Measurements from ENCODE around the gene ZNF662. TPM values are rescaled to one million over a fixed set of nuclear protein-coding genes. Genes with fewer than 3 reads are reported as not detected.

ZNF662 gene
- total RNA-seq, 1 donor from 2014 or later = 0.42 TPM

DNA sequence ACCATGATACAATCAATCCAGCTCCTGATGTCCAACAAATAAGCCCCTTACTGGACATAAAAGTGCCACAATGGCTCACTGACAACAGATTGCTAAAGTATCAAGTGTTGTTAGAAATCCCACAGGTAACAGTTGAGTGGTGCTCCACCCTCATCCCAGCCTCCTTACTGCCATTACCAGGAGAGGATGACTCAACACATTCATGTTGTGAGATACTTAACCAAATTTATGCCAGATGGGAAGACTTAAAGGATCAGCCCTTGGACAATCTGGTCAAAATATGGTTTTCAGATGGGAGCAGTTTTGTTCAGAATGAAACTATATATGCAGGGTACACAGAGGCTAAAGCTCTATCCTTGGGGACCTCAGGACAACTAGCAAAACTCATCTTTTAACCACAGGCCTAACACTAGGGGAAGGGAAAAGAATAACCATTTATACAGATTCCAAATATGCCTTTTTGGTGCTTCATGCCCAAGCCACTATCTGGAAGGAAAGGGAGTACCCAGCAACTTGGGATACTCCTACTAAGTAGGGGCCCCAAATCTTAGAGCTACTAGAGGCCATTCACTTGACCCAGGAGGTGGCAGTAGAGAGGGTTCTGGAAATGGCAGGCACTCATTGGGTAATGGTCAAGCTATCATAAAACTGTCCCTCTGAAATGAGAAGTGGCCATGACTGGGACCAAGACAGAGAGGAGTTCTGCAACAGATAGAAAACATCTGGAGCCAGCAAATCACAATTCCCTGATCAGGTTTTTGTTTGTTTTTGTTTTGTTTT, 6.9 kb upstream of the ZNF662 start:
- CTCF ChIA-PET = no interaction called here
- Mint-ChIP-seq H3K4me1 (no peaks in the 10 kb centered on the region), H3K27ac (no peak overlapping the region), H3K4me3 (no peak overlapping the region), H3K36me3 (ENCODE audit: low read depth) (no peaks in the 10 kb centered on the region), H3K27me3 (peaks cover 24% of the 10 kb centered on the region), H3K9me3 (peaks cover 4% of the 10 kb centered on the region)
- TF ChIP-seq, protein P1, sequence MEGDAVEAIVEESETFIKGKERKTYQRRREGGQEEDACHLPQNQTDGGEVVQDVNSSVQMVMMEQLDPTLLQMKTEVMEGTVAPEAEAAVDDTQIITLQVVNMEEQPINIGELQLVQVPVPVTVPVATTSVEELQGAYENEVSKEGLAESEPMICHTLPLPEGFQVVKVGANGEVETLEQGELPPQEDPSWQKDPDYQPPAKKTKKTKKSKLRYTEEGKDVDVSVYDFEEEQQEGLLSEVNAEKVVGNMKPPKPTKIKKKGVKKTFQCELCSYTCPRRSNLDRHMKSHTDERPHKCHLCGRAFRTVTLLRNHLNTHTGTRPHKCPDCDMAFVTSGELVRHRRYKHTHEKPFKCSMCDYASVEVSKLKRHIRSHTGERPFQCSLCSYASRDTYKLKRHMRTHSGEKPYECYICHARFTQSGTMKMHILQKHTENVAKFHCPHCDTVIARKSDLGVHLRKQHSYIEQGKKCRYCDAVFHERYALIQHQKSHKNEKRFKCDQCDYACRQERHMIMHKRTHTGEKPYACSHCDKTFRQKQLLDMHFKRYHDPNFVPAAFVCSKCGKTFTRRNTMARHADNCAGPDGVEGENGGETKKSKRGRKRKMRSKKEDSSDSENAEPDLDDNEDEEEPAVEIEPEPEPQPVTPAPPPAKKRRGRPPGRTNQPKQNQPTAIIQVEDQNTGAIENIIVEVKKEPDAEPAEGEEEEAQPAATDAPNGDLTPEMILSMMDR (IDR thresholded peaks at IDR 0.05) = no peak
- no peak for DNase-seq
- intact Hi-C loops (cut with micrococcal nuclease) = no loop called here
- POLR2A ChIA-PET = no interaction called here
- no peak for ATAC-seq (ENCODE audit: low read depth)

DNA sequence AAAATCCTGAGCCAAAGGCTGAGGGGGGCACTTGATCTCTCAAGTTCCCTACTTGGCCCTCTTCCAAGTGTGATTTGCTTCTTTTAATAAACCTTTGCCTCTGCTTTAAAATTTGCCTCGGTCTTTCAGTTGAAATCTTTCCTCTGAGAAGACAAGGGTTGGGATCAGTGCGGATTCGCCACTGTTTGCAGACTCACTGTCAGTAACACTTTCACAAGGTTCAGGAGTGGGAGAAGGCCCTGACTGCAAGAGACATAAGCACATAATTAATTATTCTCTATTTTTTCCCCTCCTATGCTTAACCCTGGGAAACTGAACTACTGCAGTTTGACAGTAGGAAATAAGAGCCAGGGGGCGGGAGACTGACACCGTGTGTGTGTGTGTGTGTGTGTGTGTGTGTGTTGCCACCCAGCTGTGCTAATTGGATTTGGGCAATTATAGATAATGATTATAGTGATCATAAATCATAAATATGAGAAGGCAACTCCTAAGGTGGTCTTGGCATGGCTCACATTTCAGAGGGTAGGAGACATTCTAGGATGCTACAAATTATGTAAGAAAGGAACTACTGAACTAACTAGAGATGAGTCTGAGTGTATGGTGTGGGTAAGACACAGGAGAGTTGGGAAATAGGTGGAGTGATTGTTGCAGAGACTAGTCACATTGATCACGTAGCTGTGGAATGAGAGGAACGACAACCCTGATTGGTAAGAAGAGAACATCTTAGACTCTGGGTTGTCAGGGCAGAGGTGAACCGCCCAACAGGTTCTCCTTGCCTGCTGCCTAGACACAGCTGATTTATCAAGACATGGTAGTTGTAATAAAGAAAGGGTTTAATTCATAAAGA, 5.5 kb upstream of the ZNF662 start:
- Mint-ChIP-seq H3K36me3 (ENCODE audit: low read depth) (no peaks in the 10 kb centered on the region), H3K27me3 (peaks cover 33% of the 10 kb centered on the region), H3K9me3 (peaks cover 10% of the 10 kb centered on the region), H3K27ac (no peak overlapping the region), H3K4me3 (no peak overlapping the region), H3K4me1 (no peaks in the 10 kb centered on the region)
- TF ChIP-seq, protein P1 (IDR thresholded peaks at IDR 0.05) = no peak
- POLR2A ChIA-PET = no interaction called here
- no peak for DNase-seq
- no peak for ATAC-seq (ENCODE audit: low read depth)
- CTCF ChIA-PET = no interaction called here
- intact Hi-C loops (cut with micrococcal nuclease) = no loop called here

DNA sequence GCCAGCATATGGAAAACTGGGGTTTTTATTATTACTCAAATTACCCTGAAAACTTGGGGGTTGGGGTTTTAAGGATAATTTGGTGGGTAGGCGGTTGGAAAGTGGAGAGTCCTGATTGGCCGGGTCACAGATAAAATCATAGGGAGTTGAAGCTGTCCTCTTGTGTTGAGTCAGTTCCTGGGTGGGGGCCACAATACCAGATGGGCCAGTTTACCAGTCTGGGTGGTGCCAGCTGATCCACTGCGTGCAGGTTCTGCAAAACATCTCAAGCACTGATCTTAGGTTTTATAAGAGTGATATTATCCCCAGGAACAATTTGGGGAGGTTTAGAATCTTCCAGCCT, 4.9 kb upstream of the ZNF662 start:
- ChIA-PET POLR2A (no interaction called here), CTCF (no interaction called here)
- H3K36me3 Mint-ChIP-seq (ENCODE audit: low read depth) = no peaks in the 10 kb centered on the region

DNA sequence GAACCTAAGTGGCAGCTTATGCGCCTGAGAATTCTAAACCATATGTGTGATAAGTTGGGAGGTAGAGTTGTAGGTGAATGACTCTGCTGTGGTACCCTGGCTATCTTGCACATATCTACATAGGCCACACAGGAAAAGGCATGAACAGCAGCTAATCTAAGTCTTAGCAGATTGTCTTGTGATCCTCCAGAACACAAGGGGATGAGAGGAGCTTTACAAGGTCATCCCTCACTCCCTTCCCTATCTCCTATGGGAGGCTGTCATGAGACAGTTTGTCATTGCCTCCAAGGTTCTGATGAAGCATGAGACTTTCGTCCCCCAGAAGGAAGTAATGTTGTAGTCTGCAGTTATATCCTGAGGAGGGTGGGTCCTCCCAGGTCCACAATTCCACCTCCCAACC, 3.7 kb upstream of the ZNF662 start:
- ATAC-seq (ENCODE audit: low read depth) = no peak
- no peak overlapping the region for H3K27ac Mint-ChIP-seq
- TF ChIP-seq, protein P1 (IDR thresholded peaks at IDR 0.05) = no peak
- no peak overlapping the region for H3K4me3 Mint-ChIP-seq
- no peak for DNase-seq
- CTCF ChIA-PET = no interaction called here
- POLR2A ChIA-PET = no interaction called here
- H3K36me3 Mint-ChIP-seq (ENCODE audit: low read depth) = no peaks in the 10 kb centered on the region
- H3K4me1 Mint-ChIP-seq = peaks cover 6% of the 10 kb centered on the region
- intact Hi-C loops (cut with micrococcal nuclease) = no loop called here
- peaks cover 10% of the 10 kb centered on the region for H3K9me3 Mint-ChIP-seq
- peaks cover 41% of the 10 kb centered on the region for H3K27me3 Mint-ChIP-seq

More for the DNA sequence above, 4.9 kb upstream of the ZNF662 start:
- H3K27me3 Mint-ChIP-seq = peaks cover 37% of the 10 kb centered on the region
- no peak for DNase-seq
- peaks cover 3% of the 10 kb centered on the region for H3K4me1 Mint-ChIP-seq
- no peak for ATAC-seq (ENCODE audit: low read depth)
- H3K9me3 Mint-ChIP-seq = peaks cover 10% of the 10 kb centered on the region
- H3K4me3 Mint-ChIP-seq = no peak overlapping the region
- TF ChIP-seq, protein P1 (IDR thresholded peaks at IDR 0.05) = no peak
- intact Hi-C loops (cut with micrococcal nuclease) = no loop called here
- H3K27ac Mint-ChIP-seq = no peak overlapping the region

DNA sequence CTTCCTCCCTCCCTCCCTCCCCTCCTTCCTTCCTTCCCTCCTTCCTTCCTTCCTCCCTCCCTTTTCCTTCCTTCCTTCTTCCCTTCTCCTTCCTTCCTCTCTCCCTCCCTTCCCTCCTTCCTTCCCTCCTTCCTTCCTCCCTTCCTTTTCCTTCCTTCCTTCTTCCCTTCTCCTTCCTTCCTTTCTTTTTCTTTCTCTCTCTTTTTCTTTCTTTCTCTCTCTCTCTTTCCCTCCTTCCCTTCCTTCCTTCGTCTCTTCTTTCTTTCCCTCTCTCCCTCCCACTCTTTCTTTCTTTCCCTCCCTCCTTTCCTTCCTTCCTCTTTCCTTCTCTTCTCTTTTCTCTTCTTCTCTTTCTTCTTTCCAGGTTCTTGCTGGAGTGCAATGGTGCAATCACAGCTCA, 1.9 kb upstream of the ZNF662 start:
- Mint-ChIP-seq H3K4me3 (no peak overlapping the region), H3K27ac (no peak overlapping the region), H3K27me3 (peaks cover 55% of the 10 kb centered on the region), H3K36me3 (ENCODE audit: low read depth) (no peaks in the 10 kb centered on the region), H3K4me1 (peaks cover 6% of the 10 kb centered on the region), H3K9me3 (peaks cover 10% of the 10 kb centered on the region)
- ChIA-PET CTCF (interaction anchor here (0.7 kb wide), 1 partner anchor 599 kb away, joined by 3 read pairs; no protein-coding TSS in a partner anchor), POLR2A (no interaction called here)
- ATAC-seq (ENCODE audit: low read depth) (no peak), DNase-seq (no peak)
- intact Hi-C loops (cut with micrococcal nuclease) = no loop called here
- TF ChIP-seq, protein P1 (IDR thresholded peaks at IDR 0.05) = no peak

Data from activated B cell treated with CpG ODN at 0.5 μM for 24 hours (primary cell).